GM12873 (cell line): ENCODE results near the gene PHB1.

Experiments
- CTCF ChIP-seq: IDR thresholded peaks from 2 replicates; pipeline ENCODE4 v1.5.1; 2012; ENCODE audit warnings: low read depth, mild to moderate bottlenecking, moderate library complexity, low read length, control low read depth; ENCODE audit not compliant: insufficient read depth; ENCODE audit errors: missing control alignments

PHB1 gene

GRCh38 chr17:49384951-49385350 is 29.7 kb downstream of the PHB1 start:
- TF ChIP-seq CTCF: no peak

GRCh38 chr17:49383060-49383459 is 31.6 kb downstream of the PHB1 start:
- no peak for TF ChIP-seq CTCF

DNA sequence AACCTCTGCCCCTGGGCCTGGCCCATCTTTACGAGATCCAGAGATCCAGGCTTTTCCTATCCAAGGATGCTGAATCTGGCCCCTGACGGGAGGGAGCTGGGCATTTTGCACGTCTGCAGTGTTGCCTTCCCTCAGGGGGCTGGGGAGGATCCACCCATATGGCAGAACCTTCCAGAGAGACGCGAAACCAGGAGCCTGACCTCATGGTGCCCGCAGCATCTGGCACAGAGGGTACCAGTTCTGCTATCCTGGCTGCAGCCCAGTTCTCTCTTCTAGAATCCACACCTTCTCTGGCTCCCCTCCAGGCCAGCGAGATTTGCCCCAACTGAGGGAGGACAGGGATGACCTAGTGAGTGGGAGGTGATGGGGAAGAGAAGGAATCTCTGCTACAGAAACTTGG is 32.1 kb downstream of the PHB1 start:
- no peak for TF ChIP-seq CTCF

GRCh38 chr17:49381793-49382192 is 32.9 kb downstream of the PHB1 start:
- TF ChIP-seq CTCF: no peak

DNA sequence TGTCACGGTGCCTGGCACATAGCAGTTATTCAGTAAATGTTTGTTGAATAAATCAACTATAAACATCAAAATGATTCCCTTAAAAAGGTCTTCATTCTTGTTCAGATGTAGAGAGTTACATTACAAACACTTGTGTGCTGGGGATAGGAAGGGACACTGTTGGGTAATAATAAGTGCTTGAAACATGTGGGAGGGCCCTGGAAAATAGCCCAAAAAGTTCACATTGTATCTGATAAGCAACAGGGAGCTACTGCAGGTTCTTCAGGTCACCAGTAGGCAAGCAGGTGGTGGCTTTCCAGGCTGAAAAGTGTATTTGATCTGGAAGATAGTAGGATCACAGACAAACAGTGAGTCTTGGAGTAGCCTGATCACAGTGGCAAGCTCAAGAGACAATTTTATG is 33.6 kb downstream of the PHB1 start:
- no peak for TF ChIP-seq CTCF

DNA sequence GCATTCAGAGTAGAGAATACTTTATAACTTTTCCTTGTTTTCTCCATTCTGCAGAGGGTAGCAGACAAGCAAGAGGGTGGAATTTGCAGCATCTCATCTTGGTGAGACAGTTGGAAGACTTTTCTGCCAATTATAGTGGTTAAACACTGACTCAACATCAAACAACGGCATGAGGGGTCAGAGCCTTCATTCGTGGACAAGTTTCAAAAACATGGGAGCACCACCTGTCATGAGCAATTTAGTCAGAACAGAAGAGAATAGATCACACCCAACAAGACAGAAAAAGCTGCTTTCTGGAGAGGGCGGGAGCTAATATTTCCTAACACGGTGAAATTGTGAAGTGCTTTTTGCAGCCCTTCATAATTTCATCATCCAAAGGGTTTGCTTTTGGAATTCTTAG is 34.8 kb downstream of the PHB1 start:
- no peak for TF ChIP-seq CTCF

DNA sequence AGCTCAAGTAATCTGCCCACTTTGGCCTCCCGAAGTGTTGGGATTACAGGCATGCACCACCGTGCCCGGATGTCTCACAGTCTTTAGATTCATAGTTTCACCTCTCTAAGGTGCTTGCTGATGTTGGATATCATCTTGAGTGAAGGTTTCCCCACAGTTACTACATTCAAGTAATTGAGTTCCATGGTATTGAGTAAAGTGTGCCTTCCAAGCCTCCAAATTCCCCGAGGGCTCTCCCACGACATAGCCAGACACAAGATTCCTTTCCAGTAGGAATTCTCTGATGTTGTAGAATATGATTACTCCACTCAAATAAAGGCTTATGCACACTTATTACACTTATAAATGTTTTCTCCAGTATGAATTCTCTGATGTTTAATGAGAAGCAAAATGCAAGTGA is 36.4 kb downstream of the PHB1 start:
- no peak for TF ChIP-seq CTCF

DNA sequence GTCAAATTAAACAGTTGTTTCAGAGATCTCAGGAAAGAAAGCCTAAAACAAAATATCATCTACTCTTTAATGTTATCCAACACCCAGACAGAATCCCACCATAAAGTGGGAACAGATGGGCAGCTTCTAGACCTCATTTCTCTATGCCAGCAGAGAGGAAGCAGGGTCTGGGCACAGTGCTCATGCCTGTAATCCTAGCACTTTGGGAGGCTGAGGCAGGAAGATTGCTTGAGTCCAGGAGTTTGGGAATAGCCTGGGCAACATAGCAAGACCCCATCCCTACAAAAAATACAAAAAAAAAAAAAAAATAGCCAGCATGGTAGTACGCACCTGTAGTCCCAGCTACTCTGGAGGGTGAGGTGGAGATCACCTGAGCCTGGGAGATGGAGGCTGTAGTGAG is 39.1 kb downstream of the PHB1 start:
- TF ChIP-seq CTCF: no peak
